GM21576 (cell line): Measurements from ENCODE around the gene MRPS18C.
"Not testable (repeated sequence)": the region's sequence is repeated elsewhere in the genome, so short reads cannot be mapped to it uniquely, and the experiment has no call there.

Experiments
- ATAC-seq: cut with Tn5 transposase; IDR thresholded peaks from one replicate; pipeline ENCODE4 v1.9.1; 2021; ENCODE audit warnings: mild to moderate bottlenecking, moderate library complexity; ENCODE audit not compliant: unreplicated experiment

Gene MRPS18C

DNA sequence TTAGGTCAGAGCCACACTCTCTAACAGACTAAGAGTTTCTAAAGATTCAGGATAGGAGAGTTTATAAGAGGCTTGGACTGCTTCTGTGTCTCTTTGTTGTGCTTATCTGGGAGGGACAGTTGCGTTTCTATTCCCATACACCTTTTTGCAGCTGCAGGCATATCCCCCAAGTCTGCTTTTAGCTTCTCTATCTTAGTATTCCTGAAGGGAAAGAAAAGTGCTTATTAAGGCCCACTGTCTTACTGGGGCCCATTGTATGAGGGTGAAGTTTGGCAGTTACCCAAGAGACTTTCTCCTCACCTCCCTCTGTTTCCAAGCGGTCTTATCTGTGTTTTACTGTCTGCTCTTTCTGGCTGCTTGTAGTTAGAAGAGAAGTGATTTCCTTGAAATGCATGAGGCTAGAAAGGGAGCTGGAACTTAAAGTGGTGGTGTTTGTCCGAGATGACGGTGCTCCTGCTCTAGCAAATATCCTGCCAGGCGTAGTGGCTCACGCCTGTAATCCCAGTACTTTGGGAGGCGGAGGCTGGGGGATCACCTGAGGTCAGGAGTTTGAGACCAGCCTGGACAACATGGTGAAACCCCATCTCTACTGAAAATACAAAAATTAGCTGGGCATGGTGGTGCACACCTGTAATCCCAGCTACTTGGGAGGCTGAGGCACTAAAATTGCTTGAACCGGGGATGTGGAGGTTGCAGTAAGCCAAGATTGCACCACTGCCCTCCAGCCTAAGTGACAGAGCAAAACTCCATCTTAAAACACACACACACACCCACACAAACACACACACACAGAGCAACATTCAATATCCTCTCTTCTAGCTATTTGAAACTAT, 40.4 kb downstream of the MRPS18C start:
- not testable (repeated sequence) for ATAC-seq

DNA sequence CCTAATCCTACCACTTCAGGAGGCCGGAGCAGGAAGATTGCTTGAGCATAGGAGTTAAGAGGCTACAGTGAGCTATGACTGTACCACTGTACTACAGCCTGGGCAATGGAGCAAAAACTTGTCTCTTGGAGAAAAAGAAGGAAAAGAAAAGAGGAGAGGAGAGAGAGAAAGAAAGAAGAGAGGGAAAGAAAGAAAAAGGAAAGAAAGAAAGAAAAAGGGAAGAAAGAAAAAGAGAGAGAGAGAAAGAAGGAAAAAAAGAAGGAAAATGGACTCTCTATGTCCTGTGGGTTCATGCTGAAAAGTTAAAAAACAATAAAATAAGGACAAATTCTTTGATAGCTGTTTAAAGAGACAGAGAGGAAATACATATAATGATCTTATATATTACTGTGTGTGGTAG, 42.3 kb downstream of the MRPS18C start:
- no peak for ATAC-seq

DNA sequence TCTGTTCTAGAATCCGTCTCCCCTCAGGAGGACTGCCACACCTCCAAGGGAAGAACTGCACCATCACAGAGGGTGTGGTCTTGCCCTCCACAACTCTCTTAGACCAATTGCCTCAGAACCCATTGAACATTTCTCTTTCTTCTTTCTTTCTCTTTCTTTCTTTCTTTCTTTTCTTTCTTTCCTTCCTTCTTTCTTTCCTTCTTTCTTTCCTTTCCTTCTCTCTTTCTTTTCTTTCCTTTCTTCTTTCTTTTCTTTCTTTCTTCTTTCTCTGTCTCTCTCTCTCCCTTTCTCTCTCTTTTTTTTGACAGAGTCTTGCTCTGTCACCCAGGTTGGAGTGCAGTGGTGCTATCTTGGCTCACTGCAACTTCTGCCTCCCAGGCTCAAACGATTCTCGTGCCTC, 45.8 kb downstream of the MRPS18C start:
- not testable (repeated sequence) for ATAC-seq

DNA sequence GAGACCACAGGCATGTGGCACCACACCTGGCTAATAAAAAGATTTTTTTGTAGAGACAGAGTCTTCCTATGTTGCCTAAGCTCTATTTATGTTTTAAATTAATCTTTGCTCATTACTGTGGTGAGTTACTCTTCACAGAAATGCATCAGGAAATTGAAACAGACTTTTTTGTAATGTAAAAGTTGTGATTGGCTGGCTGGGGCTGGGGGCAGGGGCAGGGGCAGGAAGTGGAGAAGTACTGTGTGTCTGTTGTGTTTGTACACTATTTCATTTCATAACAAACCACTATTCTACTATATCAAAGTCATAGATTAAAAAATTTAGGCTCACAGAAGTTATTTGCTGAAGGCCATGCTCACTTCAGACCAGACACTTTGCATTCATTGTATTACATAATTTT, 48.1 kb downstream of the MRPS18C start:
- ATAC-seq: no peak

DNA sequence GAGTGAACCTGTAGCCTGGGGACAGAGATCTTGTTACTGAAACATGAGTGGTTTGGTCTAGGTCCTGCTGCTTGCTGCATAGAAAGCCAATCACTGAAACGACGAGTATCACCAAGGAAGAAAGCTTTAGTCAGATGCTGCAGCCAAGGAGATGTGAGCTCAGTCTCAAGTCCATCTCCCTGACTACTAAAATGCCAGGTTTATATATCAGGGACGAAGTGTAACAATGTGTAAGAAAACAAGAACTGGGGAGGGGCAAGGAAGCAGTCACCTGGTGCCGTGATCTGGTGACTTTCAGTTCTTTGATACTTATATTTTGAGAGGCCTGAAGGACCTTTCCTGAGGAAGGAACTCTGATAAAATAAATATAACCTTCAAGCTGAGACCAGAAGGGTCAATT, 48.6 kb downstream of the MRPS18C start:
- no peak for ATAC-seq

GRCh38 chr4:83504996-83505395, 49.1 kb downstream of the MRPS18C start:
- ATAC-seq: no peak

DNA sequence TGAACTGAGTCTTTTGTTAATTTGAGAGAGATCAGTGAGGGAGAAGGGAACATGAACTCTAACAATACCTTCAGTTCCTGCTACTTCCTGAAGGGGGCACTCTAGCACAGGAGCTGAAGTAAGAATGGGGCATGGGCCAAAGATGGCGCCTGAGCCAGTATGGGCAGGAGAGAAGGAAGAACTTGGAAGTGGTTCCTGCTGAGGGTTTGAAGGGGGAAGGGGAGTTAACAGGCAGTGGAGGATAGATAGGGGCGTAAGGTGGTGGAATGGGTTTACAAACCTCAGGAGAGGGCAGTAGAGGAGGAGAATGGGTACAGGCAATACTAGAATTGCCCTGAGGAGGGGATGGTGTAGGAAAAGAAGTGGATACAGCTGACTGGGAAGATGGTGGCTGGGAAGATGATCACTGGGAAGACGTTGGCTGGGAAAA, 53.3 kb downstream of the MRPS18C start:
- ATAC-seq: not testable (repeated sequence)

DNA sequence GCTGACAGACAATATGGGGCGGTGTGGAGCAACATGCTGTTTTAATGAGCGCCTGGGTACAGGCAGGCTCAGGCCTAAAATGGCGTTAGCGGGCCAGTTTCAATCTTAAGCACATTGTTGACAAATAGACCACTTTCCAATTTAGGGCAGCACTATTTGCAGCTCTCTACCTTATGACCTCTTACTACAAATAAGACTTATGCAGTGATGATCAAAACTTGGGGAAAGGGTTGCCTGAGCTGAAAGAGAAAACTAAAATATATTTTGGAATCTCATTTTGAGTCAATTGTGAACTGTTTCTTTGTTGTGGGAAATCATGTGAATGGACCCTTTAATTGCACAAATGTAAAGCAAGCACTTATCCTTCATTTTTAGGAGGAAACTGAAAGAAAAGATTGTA, 54.6 kb downstream of the MRPS18C start:
- no peak for ATAC-seq
